Stimulated activated CD8-positive, alpha-beta memory T cell treated with anti-CD3 and anti-CD28 coated beads, Interleukin-15, amount 100 ng/mL, for 24 hours (primary cell): ENCODE results near the gene DPP10.
"Not testable (repeated sequence)": the region's sequence is repeated elsewhere in the genome, so short reads cannot be mapped to it uniquely, and the experiment has no call there.

ENCODE experiments used
- DNase-seq: peaks from one replicate; pipeline ENCODE4 v3.0.0-alpha.2; 2020; ENCODE audit warnings: low read depth

The DPP10 gene

GRCh38 chr2:114724454-114724853 lies 282.0 kb downstream of the DPP10 start:
- DNase-seq: no peak

- no peak for DNase-seq
Observed at GRCh38 chr2:114727012-114727411, 284.6 kb downstream of the DPP10 start.

- DNase-seq: no peak
Observed at GRCh38 chr2:114728372-114728771, 285.9 kb downstream of the DPP10 start.

- no peak for DNase-seq
Observed at GRCh38 chr2:114729026-114729425, 286.6 kb downstream of the DPP10 start.

- no peak for DNase-seq
Observed at GRCh38 chr2:114735126-114735525, 292.7 kb downstream of the DPP10 start.

GRCh38 chr2:114742245-114742644 lies 299.8 kb downstream of the DPP10 start:
- DNase-seq: no peak

- no peak for DNase-seq
Observed at GRCh38 chr2:114745700-114746099, 303.3 kb downstream of the DPP10 start.

- DNase-seq: not testable (repeated sequence)
Observed at GRCh38 chr2:114748175-114748574, 305.7 kb downstream of the DPP10 start.

- DNase-seq: no peak
Observed at GRCh38 chr2:114752425-114752824, 310.0 kb downstream of the DPP10 start.

- no peak for DNase-seq
Observed at GRCh38 chr2:114753145-114753544, 310.7 kb downstream of the DPP10 start.

- no peak for DNase-seq
Observed at GRCh38 chr2:114754907-114755563, 312.6 kb downstream of the DPP10 start.

GRCh38 chr2:114762376-114762775 lies 319.9 kb downstream of the DPP10 start:
- DNase-seq: no peak

GRCh38 chr2:114762986-114763385 lies 320.5 kb downstream of the DPP10 start:
- no peak for DNase-seq

- no peak for DNase-seq
Observed at GRCh38 chr2:114769110-114769509, 326.7 kb downstream of the DPP10 start.

- no peak for DNase-seq
Observed at GRCh38 chr2:114769991-114770390, 327.6 kb downstream of the DPP10 start.

- DNase-seq: no peak
Observed at GRCh38 chr2:114784046-114784445, 341.6 kb downstream of the DPP10 start.

GRCh38 chr2:114784890-114785583 lies 342.6 kb downstream of the DPP10 start:
- no peak for DNase-seq

- DNase-seq: no peak
Observed at GRCh38 chr2:114786901-114787300, 344.5 kb downstream of the DPP10 start.

GRCh38 chr2:114787486-114787885 lies 345.0 kb downstream of the DPP10 start:
- no peak for DNase-seq

GRCh38 chr2:114789989-114790388 lies 347.5 kb downstream of the DPP10 start:
- no peak for DNase-seq

GRCh38 chr2:114797540-114797939 lies 355.1 kb downstream of the DPP10 start:
- no peak for DNase-seq

- no peak for DNase-seq
Observed at GRCh38 chr2:114797942-114798341, 355.5 kb downstream of the DPP10 start.

- DNase-seq: no peak
Observed at GRCh38 chr2:114800371-114800770, 357.9 kb downstream of the DPP10 start.

- DNase-seq: no peak
Observed at GRCh38 chr2:114805195-114805594, 362.8 kb downstream of the DPP10 start.
